GM19238 (cell line): ENCODE results near the gene GTF2F2.

ENCODE experiments used
- DNase-seq: peaks from one replicate; pipeline ENCODE4 v3.0.0; 2011; ENCODE audit warnings: low spot score; ENCODE audit not compliant: insufficient read length

Gene GTF2F2, protein sequence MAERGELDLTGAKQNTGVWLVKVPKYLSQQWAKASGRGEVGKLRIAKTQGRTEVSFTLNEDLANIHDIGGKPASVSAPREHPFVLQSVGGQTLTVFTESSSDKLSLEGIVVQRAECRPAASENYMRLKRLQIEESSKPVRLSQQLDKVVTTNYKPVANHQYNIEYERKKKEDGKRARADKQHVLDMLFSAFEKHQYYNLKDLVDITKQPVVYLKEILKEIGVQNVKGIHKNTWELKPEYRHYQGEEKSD

DNA sequence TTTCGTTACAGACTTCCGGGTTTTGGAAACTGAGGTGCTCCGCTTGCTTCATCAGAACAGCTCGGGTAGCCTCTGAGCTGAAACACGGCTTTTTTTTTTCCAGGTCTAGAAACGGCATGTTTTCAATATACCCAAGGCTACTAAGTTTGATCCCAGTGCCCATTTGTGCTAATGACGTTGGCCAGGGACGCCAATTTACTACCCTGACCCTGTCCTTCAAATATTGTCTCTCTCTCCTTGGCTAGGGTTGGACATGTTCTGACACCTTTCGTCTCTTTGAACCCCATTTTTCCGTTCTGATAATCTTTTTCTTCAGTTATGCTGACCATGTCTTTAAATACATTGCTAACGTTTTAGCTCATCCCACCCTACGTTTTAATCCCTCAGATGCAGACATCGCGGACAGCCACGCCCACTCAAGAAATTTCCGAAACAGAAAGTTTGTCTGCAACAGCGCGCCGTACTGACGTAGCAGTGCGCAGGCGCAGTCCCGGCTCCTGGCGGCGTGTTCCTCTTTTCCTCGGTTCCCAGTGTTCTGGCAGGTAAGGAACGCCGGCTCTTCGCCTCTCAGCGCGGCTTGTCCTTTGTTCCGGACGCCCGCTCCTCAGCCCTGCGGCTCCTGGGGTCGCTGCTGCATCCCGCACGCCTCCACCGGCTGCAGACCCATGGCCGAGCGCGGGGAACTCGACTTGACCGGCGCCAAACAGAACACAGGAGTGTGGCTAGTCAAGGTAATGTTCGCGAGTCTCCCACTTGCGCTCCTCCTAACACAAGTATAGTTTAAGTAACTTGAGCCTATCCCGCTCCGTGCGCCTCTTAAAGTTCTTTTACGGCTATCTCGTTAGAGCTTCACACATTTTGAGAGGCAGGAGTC, at the start of gene GTF2F2:
Gene GTF2F2 (plus strand): TSS at position 520 of the 874 bp plus-strand sequence. CDS start 146 bp downstream, at position 666.
- peak; percentile 80 for DNase-seq

DNA sequence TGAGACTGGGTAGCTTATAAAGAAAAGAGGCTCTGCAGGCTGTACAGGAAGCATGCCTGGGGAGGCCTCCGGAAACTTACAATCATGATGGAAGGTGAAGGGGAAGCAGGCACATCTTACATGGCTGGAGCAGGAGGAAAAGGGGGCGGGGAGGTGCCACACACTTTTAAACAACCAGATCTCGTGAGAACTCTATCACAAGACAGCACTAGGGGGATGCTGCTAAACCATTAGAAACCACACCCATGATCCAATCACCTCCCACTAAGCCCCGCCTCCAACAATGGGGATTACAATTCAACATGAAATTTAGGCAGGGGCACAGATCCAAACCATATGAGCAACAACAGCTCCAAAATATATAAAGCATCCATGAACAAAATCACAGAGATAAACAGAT, 46.5 kb upstream of the GTF2F2 start:
- DNase-seq: no peak

DNA sequence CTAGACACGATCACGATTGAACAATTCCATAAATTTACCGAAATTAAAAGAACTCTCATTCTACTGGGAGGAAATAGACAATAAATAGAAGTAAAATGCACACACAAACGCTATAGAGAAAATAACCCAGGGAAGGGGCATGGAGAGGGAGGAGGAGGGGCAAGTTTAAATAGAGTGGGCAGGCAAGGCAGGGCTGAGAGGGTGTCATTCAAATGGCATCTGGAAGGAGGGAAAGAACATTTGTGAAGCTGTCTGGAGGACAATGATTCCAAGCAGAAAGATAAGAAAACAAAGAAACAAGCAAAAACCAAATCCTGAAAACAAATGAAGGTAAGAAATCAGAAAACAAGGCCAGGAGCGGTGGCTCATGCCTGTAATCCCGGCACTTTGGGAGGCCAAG, 45.6 kb upstream of the GTF2F2 start:
- DNase-seq: no peak

DNA sequence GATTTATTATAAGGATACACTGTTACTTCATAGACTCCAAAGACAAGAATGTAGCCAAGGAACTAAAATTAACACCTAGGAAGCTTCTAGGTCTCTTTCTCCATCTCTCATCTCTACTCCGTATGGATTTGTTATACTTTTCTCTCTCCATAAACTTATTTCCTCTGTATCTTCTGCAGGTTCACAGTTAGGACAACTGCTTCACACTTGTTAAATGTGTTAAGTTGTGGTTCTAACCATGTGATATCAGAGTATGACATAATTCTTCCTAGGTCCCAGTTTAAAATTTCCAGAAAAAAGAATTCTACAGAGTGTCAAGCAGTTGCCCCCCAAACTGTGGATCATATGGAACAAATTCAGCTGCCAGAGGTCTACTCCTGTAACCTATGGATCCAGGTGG, 42.3 kb upstream of the GTF2F2 start:
- no peak for DNase-seq

DNA sequence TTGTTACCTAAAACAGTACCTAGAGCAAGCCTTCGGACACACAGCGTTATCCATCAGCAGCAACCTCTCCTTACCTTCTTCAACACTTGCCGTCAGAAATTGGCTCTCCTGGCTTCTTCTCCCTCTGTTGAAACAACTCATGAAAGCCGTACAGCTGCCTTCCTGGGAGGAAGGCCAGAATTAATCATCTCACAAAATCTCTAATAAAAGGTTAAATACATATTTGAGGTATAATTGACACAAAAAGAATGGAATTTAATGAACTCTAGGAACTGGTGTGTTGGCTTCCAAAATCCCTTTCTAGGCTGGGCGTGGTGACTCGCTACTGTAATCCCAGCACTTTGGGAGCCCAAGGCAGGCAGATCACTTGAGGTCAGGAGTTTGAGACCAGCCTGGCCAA, 37.3 kb upstream of the GTF2F2 start:
- DNase-seq: no peak

DNA sequence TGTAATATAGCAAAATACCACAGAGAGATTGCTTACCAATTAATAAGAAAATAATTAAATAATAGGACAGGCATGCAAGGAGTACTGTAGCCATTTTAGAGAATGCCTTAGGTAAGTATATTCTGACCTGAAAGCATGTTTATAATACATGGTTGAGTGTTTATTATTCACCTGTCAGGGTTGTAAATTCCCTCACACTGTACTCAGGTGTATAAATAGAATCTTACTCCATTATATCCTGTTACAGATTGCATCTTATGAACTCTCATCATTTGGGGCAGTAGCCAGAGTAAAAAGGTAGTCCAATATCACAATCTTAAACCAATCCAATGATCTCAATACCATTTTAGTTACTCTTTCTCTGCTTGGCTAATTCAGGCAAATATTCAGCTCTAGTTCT, 35.8 kb upstream of the GTF2F2 start:
- DNase-seq: no peak

DNA sequence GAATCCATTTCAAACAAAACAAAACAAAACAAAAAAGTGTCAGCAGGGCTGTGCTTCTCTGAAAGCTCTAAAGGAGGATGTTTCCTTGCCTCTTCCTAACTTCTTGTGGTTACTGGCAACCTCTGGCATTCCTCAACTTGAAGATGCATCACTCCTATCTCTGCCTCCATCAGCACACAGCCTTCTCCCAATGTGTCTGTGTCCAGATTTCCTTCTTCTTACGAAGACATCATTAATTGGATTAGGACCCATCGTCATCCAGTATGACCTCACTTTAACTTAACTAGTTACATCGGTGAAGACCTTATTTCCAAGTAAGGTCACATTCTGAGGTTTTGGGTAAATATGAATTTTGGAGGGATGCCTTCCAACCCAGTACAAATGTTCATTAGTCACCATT, 33.8 kb upstream of the GTF2F2 start:
- no peak for DNase-seq

DNA sequence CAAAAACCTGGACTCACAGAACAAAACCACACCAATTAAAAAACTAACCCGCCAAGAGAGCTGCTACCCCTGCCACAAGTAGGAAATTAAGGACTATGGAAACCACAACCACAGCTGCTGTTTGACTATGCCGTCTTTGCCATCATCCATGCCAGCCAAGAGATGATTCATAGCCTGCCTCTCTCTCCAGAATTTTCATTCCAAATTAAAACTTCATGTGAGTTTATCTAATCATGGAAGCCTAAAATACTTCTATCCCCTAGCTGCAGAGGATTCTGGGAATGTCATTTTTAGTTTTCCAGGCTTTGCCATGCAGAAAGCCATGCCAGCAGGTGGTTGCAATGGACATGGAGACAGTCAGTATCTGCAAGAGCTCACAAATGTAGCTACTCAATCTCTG, 27.6 kb upstream of the GTF2F2 start:
- no peak for DNase-seq

DNA sequence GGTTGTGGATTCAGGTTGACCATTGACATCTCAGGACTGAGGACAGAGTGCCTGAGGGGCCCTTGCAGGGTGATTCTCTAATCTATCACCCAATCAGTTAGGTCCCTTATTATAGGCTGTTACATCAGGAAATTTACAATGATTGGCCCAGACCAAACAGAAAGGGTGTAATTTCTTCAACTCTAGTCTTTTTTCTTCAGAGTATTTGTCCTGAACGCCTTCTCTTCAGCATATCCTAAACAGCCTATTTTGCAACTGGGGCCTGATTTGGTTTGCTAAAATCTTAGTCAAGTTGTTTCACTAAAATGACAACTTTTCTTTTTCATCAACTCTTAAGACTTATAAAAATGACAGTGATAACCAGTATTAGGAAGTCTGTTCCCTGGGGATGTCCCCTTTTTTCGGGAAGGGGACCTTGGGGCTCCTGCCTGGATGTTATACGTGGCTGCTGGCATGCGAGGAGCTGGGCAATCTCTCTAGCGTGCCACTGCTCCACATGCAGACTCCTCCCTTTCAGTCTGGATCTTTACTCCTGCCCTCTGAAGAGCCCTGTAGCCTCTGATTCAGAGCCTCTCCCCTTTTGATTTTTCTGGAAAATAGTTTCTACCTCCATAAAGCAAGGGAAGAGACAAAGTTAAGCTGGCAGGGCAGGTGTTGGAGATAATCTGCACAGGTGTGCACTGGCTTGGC, 19.6 kb upstream of the GTF2F2 start:
- no peak for DNase-seq

DNA sequence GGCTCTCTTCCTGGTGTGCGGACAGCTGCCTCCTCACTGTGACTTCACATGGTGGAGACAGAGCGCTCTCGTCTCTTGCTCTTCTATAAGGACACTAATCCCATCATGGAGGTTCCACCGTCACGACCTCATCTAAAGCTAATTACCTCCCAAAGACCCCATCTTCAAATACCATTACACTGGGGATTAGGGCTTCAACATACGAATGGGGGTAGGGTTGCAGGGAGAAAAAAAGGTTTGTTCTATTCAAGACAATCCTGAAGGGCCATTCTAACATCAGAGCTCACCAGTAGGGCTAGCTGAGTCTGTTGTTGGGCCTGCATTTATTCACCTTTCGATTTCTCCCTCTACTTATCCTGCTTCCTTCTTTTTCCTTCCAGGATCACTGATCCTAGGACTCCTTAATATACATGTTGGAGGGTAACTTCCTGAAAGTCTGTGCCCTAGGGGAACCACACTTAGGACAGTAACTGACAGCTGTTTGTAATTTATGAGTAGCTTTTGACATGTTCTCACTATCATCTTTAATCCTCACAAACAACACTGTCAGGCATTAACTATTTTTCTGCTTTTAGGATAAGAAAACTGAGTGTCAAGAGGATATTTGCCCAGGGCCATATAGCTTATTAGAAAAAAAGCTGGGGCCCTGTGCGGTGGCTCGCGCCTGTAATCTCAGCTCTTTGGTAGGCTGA, 18.8 kb upstream of the GTF2F2 start:
- no peak for DNase-seq

DNA sequence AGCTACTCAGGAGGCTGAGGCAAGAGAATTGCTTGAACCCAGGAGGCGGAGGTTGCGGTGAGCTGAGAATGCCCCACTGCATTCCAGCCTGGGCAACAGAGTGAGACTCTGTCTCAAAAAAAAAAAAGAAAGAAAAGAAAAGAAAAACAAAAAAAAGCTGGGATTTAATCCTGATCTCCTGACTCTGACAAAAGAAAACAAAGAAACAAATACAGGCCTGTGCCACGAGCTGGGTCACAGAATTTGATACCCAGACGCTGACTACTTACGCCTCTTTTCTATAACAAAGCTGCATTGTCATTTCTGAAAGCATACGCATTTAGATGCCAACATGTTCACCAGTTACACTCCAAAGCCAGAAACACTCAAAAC, 18.2 kb upstream of the GTF2F2 start:
- no peak for DNase-seq

DNA sequence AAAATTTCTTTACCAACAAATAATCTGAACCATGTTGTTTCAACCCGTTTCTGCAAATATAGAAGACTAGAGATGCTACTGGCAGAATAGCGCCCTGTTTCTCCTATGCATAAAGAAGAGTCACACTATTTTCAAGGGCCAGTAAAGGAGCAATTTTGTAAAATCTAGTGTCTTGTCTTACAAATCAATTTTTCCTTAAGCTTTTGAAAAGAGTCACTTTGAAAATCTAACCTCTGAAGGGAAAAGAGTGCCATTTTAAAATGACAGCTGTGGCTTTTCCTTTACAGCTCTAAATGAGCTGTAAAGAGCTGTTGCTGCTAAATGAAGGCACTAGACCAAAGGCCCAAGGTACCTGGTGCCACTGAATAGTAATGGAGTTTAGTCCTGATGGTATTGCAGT, 16.9 kb upstream of the GTF2F2 start:
- no peak for DNase-seq

DNA sequence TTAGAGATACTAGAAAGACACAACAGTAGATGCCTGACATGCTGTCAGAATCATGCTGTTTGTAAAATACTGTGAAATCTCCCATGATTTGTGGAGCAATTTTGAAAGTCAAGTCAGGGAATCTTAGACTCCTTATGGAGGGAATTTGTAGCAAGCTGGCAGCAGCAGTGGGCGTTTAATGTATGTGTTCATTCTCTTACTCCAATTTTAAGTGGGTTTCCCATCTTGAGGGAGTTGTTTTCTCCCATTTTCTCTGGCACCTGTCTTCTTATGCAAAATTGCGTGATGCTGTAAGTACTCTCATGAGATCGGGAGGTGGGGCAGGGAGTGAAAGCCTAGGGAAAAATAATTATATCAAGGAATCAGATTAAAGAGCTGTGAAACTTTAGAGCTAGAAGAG, 16.0 kb upstream of the GTF2F2 start:
- no peak for DNase-seq

DNA sequence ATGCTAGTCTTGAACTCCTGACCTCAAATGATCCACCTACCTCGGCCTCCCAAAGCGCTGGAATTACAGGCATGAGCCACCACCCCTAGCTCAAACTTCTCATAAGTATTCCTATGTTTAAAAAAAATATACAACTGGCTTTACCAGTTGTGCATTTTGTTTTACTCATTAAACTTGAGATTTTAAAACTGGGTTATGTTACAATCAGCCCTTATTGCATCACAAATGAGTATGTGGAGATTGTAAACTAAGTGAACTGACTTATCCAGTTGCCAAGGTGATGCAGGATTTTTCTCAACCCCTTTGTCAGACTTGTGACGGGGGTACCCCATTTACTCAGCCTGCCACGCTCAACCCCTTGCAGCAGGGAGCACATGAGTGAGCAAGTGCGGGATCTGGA, 14.4 kb upstream of the GTF2F2 start:
- no peak for DNase-seq

DNA sequence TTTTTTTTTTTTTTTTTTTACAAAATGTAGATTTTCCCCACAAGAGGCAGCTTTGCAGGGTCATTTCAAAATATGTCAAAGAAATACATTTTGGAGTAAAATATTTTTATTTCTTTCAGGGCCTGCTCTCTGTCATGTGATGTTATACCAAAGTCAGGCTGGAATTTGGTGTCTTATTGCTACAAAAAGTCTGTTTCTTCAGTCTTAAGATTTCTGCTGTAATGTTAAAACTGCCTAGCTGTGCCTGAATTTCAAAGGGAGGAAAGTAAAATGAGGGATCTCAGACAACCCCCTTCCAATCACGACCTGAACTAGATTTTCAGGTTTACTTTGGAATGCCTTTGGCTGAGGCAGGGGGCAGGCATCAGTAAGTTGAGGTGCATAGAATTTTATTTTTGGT, 12.8 kb upstream of the GTF2F2 start:
- no peak for DNase-seq

DNA sequence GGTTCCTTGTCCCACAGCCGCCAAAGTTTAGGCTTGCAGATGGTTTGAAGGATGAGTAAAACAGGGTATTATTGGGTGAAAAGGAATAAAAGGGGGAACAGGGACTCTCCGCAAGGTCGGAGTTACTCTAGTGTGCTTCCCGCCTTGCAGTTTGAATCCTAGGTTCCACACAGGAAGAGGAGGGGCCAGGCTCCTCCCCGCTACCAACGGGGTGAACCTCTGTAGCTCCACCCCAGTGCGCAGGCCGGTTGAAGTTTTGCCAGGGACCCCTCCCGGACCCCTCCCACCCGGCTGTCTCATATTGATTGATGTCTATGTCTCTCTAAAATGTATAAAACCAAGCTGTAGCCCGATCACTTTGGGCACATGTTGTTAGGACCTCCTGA, 11.6 kb upstream of the GTF2F2 start:
- DNase-seq: no peak

DNA sequence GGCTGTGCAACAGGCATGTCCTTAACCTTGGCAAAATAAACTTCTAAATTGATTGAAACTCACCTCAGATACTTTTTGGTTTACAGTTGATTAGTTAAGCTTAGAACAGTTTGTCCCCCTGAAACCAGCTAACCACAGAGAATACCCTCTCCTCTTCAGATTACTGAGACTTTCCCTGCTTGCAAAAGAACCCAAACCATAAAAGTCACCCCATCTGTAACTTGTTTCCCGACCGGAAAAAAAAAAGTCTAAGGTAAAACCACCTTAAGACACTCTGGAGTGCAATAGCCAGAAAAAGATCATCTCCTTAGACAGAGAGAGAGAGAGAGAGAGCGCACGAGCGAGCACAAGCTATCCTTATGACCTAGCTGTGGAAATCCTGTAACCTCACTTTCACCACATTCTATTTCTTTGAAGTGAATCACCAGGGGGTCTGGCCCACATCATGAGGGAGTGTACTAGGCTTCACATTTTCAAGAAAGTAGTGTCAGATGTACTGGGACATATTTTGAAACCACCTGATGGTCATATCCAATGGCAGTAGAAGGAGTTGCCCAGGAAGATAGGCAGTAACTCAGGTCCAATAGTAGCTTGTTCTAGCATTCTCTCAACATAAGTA, 11.1 kb upstream of the GTF2F2 start:
- peak; percentile 37 for DNase-seq

DNA sequence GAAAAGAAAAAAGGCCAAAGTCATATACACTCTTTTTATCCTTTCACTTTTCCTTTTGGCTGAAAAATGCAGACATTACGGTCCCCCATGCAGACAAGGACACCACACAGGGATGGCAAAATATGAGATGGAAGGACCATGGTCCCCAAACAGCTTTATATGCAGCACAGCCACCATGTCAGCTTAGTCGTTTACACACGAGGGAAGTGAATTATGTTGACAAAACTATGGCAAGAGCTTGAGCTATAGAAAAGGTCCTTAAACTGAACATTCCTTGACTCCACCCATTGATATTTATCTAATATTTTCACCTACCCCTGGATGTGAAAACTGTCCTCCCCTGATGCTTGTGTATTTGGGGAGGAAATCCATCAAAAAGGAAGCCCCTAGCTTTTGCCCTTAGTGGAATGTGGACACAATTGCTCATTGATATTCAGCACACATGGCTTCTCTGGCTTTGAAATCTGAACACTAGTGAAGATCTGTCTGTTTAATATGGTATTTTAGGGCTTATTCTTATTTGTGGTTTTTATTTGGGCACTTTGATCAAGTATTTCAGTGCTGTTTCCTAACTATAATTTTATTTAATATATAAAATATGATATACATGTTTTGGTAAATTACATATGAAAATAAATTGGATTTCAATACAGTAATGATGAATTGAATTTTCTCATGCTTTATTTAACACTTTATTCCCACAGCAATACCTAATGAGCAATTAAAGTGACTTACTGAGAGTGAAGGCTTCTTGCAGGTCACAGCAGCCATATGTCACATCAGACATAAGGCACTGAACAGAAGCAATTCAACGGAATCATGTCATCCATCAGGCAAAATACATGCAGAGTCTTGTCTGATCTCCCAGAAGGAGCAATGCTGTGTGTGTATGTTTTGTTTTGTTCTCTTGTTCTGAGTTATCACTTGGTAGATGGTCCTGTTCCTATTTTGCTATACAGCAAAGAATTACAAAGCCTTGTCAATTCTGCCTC, 6.8 kb upstream of the GTF2F2 start:
- DNase-seq: no peak

DNA sequence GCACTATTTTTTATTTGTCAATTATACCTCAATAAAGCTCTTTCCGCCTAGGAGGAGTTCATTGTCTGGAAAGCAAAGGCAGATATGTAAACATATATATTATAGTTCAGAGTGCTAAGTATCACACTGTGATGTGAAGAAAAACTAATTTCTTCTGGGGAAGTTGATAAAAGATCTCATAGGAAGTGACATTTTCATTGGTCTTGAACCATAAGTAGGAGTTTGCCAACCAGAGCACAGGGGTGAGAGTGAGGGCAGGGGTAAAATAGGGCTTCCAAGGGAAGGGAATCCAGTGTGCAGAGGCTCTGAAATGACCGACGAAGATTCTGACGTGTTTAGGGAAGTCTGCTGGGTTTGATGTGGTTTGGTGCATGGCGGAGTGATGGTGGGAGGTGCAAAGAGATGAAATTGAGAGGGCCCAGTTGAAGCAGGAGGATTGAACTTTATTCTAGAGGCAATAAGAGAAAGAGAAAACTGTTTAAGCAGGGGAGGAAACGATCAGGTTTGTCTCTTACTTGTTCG, 780 bp upstream of the GTF2F2 start:
- DNase-seq: no peak
